ENCODE results near the gene RMRP. TPM values are rescaled to one million over a fixed set of nuclear protein-coding genes. Genes with fewer than 3 reads are reported as not detected.

The RMRP gene
- total RNA-seq, 1 experiment from 2014 or later: 36,790 TPM

DNA sequence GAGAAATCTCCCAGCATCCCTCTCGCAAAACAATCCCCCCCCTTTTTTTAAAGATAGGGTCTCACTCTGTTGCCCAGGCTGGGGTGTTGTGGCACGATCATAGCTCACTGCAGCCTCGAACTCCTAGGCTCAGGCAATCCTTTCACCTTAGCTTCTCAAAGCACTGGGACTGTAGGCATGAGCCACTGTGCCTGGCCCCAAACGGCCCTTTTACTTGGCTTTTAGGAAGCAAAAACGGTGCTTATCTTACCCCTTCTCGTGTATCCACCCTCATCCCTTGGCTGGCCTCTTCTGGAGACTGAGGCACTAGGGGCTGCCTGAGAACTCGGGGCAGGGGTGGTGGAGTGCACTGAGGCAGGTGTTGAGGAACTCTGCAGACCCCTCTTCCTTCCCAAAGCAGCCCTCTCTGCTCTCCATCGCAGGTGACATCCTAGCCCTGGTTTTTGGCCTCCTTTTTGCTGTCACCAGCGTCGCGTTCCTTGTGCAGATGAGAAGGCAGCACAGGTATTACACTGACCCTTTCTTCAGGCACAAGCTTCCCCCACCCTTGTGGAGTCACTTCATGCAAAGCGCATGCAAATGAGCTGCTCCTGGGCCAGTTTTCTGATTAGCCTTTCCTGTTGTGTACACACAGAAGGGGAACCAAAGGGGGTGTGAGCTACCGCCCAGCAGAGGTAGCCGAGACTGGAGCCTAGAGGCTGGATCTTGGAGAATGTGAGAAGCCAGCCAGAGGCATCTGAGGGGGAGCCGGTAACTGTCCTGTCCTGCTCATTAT lies 22.7 kb upstream of the RMRP start:
- POLR2A ChIA-PET (ENCODE audit: unreplicated experiment): no interaction called here
- no peak for TF ChIP-seq EZH2 (IDR thresholded peaks at IDR 0.05; ENCODE audit: low read length, unreplicated experiment)
- TF ChIP-seq, protein P1, sequence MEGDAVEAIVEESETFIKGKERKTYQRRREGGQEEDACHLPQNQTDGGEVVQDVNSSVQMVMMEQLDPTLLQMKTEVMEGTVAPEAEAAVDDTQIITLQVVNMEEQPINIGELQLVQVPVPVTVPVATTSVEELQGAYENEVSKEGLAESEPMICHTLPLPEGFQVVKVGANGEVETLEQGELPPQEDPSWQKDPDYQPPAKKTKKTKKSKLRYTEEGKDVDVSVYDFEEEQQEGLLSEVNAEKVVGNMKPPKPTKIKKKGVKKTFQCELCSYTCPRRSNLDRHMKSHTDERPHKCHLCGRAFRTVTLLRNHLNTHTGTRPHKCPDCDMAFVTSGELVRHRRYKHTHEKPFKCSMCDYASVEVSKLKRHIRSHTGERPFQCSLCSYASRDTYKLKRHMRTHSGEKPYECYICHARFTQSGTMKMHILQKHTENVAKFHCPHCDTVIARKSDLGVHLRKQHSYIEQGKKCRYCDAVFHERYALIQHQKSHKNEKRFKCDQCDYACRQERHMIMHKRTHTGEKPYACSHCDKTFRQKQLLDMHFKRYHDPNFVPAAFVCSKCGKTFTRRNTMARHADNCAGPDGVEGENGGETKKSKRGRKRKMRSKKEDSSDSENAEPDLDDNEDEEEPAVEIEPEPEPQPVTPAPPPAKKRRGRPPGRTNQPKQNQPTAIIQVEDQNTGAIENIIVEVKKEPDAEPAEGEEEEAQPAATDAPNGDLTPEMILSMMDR (conservative IDR thresholded peaks at IDR 0.05; ENCODE audit: low read depth, low read length): no peak
- TF ChIP-seq EZH2phosphoT487 (IDR thresholded peaks at IDR 0.05; ENCODE audit: borderline replicate concordance, low read length): no peak
- intact Hi-C loops (cut with micrococcal nuclease): no loop called here
- CTCF ChIA-PET: no interaction called here
- H3K9me2 ChIP-seq (replicated peaks; ENCODE audit: low read length): no peaks in the 10 kb centered on the region
- no peaks in the 10 kb centered on the region for H3K27me3 ChIP-seq (ENCODE audit: low read length)
- H3K4me1 ChIP-seq (ENCODE audit: insufficient read depth, low read length): no peaks in the 10 kb centered on the region
- ATAC-seq: peak; percentile 22
- no TSS peak for BruUV-seq (replicated peaks)
- no peaks in the 10 kb centered on the region for H3K79me2 ChIP-seq (ENCODE audit: low read length)
- no peaks in the 10 kb centered on the region for H4K20me1 ChIP-seq (ENCODE audit: low read length)
- H3K9ac ChIP-seq (ENCODE audit: low read length): no peak overlapping the region
- no peak overlapping the region for H3K27ac ChIP-seq (ENCODE audit: low read length)
- no peaks in the 10 kb centered on the region for H3F3A ChIP-seq (ENCODE audit: low read length, unreplicated experiment)
- no peak overlapping the region for H2AFZ ChIP-seq (ENCODE audit: low read length)
- no peak overlapping the region for H3K4me3 ChIP-seq (ENCODE audit: low read length)
- H3K9me3 ChIP-seq (ENCODE audit: low read length): no peaks in the 10 kb centered on the region
- no peak overlapping the region for H3K4me2 ChIP-seq (ENCODE audit: low read length)
- no peak for DNase-seq
- H3K36me3 ChIP-seq (ENCODE audit: low read depth, low read length): no peaks in the 10 kb centered on the region

DNA sequence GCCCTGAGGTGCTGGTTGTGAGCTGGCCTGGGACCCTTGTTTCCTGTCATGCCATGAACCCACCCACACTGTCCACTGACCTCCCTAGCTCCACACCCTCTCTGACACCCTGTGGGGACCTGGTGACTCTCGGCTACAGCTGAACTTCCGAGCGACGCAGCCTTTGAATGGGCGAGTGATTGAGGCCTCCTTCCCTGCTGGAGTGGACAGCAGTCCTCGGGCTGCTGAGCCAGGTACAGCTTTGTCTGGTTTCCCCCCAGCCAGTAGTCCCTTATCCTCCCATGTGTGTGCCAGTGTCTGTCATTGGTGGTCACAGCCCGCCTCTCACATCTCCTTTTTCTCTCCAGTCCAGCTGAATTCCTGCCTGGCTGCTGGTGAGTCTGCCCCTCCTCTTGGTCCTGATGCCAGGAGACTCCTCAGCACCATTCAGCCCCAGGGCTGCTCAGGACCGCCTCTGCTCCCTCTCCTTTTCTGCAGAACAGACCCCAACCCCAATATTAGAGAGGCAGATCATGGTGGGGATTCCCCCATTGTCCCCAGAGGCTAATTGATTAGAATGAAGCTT lies 22.0 kb upstream of the RMRP start:
- intact Hi-C loops (cut with micrococcal nuclease): no loop called here
- Histone ChIP-seq H3K4me3 (ENCODE audit: low read length) (no peak overlapping the region), H2AFZ (ENCODE audit: low read length) (no peak overlapping the region), H3K9ac (ENCODE audit: low read length) (no peak overlapping the region), H3F3A (ENCODE audit: low read length, unreplicated experiment) (no peaks in the 10 kb centered on the region), H3K36me3 (ENCODE audit: low read depth, low read length) (no peaks in the 10 kb centered on the region), H4K20me1 (ENCODE audit: low read length) (no peaks in the 10 kb centered on the region), H3K4me1 (ENCODE audit: insufficient read depth, low read length) (no peaks in the 10 kb centered on the region), H3K9me2 (replicated peaks; ENCODE audit: low read length) (no peaks in the 10 kb centered on the region), H3K79me2 (ENCODE audit: low read length) (no peaks in the 10 kb centered on the region), H3K27ac (ENCODE audit: low read length) (no peak overlapping the region), H3K27me3 (ENCODE audit: low read length) (no peaks in the 10 kb centered on the region), H3K9me3 (ENCODE audit: low read length) (no peaks in the 10 kb centered on the region), H3K4me2 (ENCODE audit: low read length) (no peak overlapping the region)
- ATAC-seq: no peak
- BruUV-seq (replicated peaks): no TSS peak
- POLR2A ChIA-PET (ENCODE audit: unreplicated experiment): no interaction called here
- TF ChIP-seq, protein P1 (conservative IDR thresholded peaks at IDR 0.05; ENCODE audit: low read depth, low read length): no peak
- TF ChIP-seq EZH2phosphoT487 (IDR thresholded peaks at IDR 0.05; ENCODE audit: borderline replicate concordance, low read length) (no peak), EZH2 (IDR thresholded peaks at IDR 0.05; ENCODE audit: low read length, unreplicated experiment) (no peak)
- CTCF ChIA-PET: no interaction called here
- no peak for DNase-seq

DNA sequence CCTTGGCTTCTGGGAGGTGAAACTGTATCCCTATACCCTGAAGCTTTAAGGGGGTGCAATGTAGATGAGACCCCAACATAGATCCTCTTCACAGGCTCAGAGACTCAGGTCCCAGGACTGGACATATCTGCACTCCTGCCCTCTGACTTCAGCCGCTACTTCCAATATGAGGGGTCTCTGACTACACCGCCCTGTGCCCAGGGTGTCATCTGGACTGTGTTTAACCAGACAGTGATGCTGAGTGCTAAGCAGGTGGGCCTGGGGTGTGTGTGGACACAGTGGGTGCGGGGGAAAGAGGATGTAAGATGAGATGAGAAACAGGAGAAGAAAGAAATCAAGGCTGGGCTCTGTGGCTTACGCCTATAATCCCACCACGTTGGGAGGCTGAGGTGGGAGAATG lies 21.3 kb upstream of the RMRP start:
- H3K9ac ChIP-seq (ENCODE audit: low read length): no peak overlapping the region
- no peaks in the 10 kb centered on the region for H3K9me3 ChIP-seq (ENCODE audit: low read length)
- no peak for DNase-seq
- BruUV-seq (replicated peaks): no TSS peak
- H3K4me1 ChIP-seq (ENCODE audit: insufficient read depth, low read length): no peaks in the 10 kb centered on the region
- no peak for ATAC-seq
- H3F3A ChIP-seq (ENCODE audit: low read length, unreplicated experiment): no peaks in the 10 kb centered on the region
- no peaks in the 10 kb centered on the region for H3K36me3 ChIP-seq (ENCODE audit: low read depth, low read length)
- H3K4me3 ChIP-seq (ENCODE audit: low read length): no peak overlapping the region
- no peaks in the 10 kb centered on the region for H3K79me2 ChIP-seq (ENCODE audit: low read length)
- H4K20me1 ChIP-seq (ENCODE audit: low read length): no peaks in the 10 kb centered on the region
- no peak overlapping the region for H3K27ac ChIP-seq (ENCODE audit: low read length)
- intact Hi-C loops (cut with micrococcal nuclease): no loop called here
- no peak overlapping the region for H3K4me2 ChIP-seq (ENCODE audit: low read length)
- POLR2A ChIA-PET (ENCODE audit: unreplicated experiment): no interaction called here
- H3K27me3 ChIP-seq (ENCODE audit: low read length): no peaks in the 10 kb centered on the region
- CTCF ChIA-PET: no interaction called here
- H3K9me2 ChIP-seq (replicated peaks; ENCODE audit: low read length): no peaks in the 10 kb centered on the region
- H2AFZ ChIP-seq (ENCODE audit: low read length): no peak overlapping the region
- TF ChIP-seq EZH2phosphoT487 (IDR thresholded peaks at IDR 0.05; ENCODE audit: borderline replicate concordance, low read length): no peak
- TF ChIP-seq, protein P1 (conservative IDR thresholded peaks at IDR 0.05; ENCODE audit: low read depth, low read length): no peak
- no peak for TF ChIP-seq EZH2 (IDR thresholded peaks at IDR 0.05; ENCODE audit: low read length, unreplicated experiment)
